Panc1 (cell line): Measurements from ENCODE around the gene GNAI3. TPM values are rescaled to one million over a fixed set of nuclear protein-coding genes. Genes with fewer than 3 reads are reported as not detected.

ENCODE experiments used
- ATAC-seq: fragments of 200-7000 bp; cut with Tn5 transposase; 2 replicates; pipeline ENCODE4 v1.9.1; 2020; ENCODE audit warnings: mild to moderate bottlenecking, moderate library complexity
- BruUV-seq: library from RNA; stranded (reverse); fragments of 400-500 nt; replicated peaks from 2 replicates; lab custom pipeline; 2021; lab: Mats Ljungman, UMichigan
- CTCF ChIA-PET: fragments of 300-600 bp; sonication (Branson Sonifier 250); formaldehyde crosslinking; loops from one replicate; lab custom pipeline; 2022; ENCODE audit warnings: antibody characterized with exemption; lab: Charles Lee
- POLR2A ChIA-PET: fragments of 300-600 bp; sonication (Branson Sonifier 250); formaldehyde crosslinking; loops from one replicate; lab custom pipeline; 2022; ENCODE audit warnings: antibody characterized with exemption; lab: Charles Lee
- DNase-seq: peaks from one replicate; pipeline ENCODE4 v3.0.0-alpha.2; 2010; ENCODE audit warnings: low read depth, low spot score
- H3K27ac ChIP-seq: 2 replicates; pipeline ENCODE4 v1.5.1; 2011; ENCODE audit warnings: mild to moderate bottlenecking, low read length, inconsistent platforms
- H3K27me3 ChIP-seq: fragments of 200-500 bp; sonication (Bioruptor generic); 2 replicates; pipeline ENCODE4 v1.6.0; 2014; ENCODE audit warnings: low read length, inconsistent platforms; ENCODE audit not compliant: control insufficient read depth, insufficient read depth
- H3K36me3 ChIP-seq: fragments of 200-500 bp; sonication (Bioruptor generic); 2 replicates; pipeline ENCODE4 v1.5.1; 2014; ENCODE audit warnings: inconsistent platforms, mild to moderate bottlenecking, low read length, moderate library complexity; ENCODE audit not compliant: control insufficient read depth, insufficient read depth
- H3K4me1 ChIP-seq: 2 replicates; pipeline ENCODE4 v1.5.1; 2011; ENCODE audit warnings: inconsistent platforms, mild to moderate bottlenecking, low read length, moderate library complexity; ENCODE audit not compliant: control insufficient read depth, insufficient read depth
- H3K4me3 ChIP-seq, 2 experiments: 2 replicates each; pipeline ENCODE4 v1.5.1; 2011 to 2012; ENCODE audit warnings: low read depth in 2 of 2, low read length in 2 of 2, mild to moderate bottlenecking in 2 of 2, inconsistent platforms in 1 of 2, moderate library complexity in 1 of 2
- H3K9me3 ChIP-seq: fragments of 200-500 bp; sonication (Bioruptor generic); 2 replicates; pipeline ENCODE4 v1.5.1; 2014; ENCODE audit warnings: low read depth, mild to moderate bottlenecking, inconsistent platforms, low read length, moderate library complexity; ENCODE audit not compliant: control insufficient read depth, insufficient read depth
- CTCF ChIP-seq: fragments of 450-650 bp; IDR thresholded peaks from 2 replicates; pipeline ENCODE4 v1.5.1; 2017; ENCODE audit warnings: mild to moderate bottlenecking
- POLR2AphosphoS5 ChIP-seq: IDR thresholded peaks from 2 replicates; pipeline ENCODE4 v1.6.1; 2012; ENCODE audit warnings: mild to moderate bottlenecking, low read depth, low read length, moderate library complexity
- REST ChIP-seq, 2 experiments: IDR thresholded peaks; 2 replicates each; pipeline ENCODE4 v1.6.1; 2011 to 2012; ENCODE audit warnings: low read depth in 2 of 2, control low read depth in 1 of 2, low read length in 1 of 2, mild to moderate bottlenecking in 1 of 2, moderate library complexity in 1 of 2; ENCODE audit not compliant: insufficient read depth in 1 of 2
- SIN3A ChIP-seq: IDR thresholded peaks from 2 replicates; pipeline ENCODE4 v1.6.1; 2012; ENCODE audit warnings: low read depth, mild to moderate bottlenecking, low read length, moderate library complexity, borderline replicate concordance; ENCODE audit not compliant: insufficient read depth
- TCF7L2 ChIP-seq: IDR thresholded peaks from 2 replicates; pipeline ENCODE4 v1.6.1; 2011; ENCODE audit warnings: mild to moderate bottlenecking, low read depth, low read length, inconsistent platforms
- in situ Hi-C: cut with HindIII; loops from 2 replicates; pipeline ENCODE4 v1.10.0; 2016; ENCODE audit warnings: low sequenced_read_pairs, low pct_unique_long_range_greater_than_20kb
- intact Hi-C: fragments of 100-400 bp; cut with micrococcal nuclease; formaldehyde crosslinking; loops from one replicate; pipeline ENCODE4 v1.10.0; 2022; ENCODE audit not compliant: unreplicated experiment
- total RNA-seq: library from RNA; stranded (reverse); gene quantifications from one replicate; pipeline ENCODE4 v1.2.1, GENCODE V29; 2021; ENCODE audit not compliant: unreplicated experiment

The GNAI3 gene
- total RNA-seq, 1 experiment from 2014 or later = 6.4 TPM

GRCh38 chr1:109578947-109579443, 30.6 kb downstream of the GNAI3 start:
- Histone ChIP-seq H3K27me3 (no peaks in the 10 kb centered on the region), H3K27ac (no peak overlapping the region), H3K4me1 (no peaks in the 10 kb centered on the region), H3K4me3 (no peak overlapping the region), H3K36me3 (peaks cover 2% of the 10 kb centered on the region; the same call in 1 of the 2 replicates), H3K9me3 (no peaks in the 10 kb centered on the region)
- no peak for ATAC-seq
- in situ Hi-C loops (no loop called here), intact Hi-C loops (no loop called here)
- no TSS peak for BruUV-seq
- CTCF ChIA-PET = no interaction called here
- no peak for TF ChIP-seq SIN3A
- TF ChIP-seq TCF7L2 = no peak
- no peak for TF ChIP-seq REST (IDR thresholded peaks at IDR 0.05; ENCODE audit: insufficient read depth in 1 of 2, low read depth in 2 of 2, low read length in 1 of 2)
- TF ChIP-seq CTCF = no peak
- no peak for TF ChIP-seq POLR2AphosphoS5
- no peak for DNase-seq
- POLR2A ChIA-PET = interaction anchor here (0.6 kb wide), 1 partner anchor 42 kb away, joined by 3 read pairs; no protein-coding TSS in a partner anchor

- DNase-seq (no peak), ATAC-seq (no peak)
- TF ChIP-seq TCF7L2 (no peak), CTCF (no peak), POLR2AphosphoS5 (no peak), REST (IDR thresholded peaks at IDR 0.05; ENCODE audit: insufficient read depth in 1 of 2, low read depth in 2 of 2, low read length in 1 of 2) (no peak)
- ChIA-PET CTCF (no interaction called here), POLR2A (interaction anchor here (0.6 kb wide), 1 partner anchor 42 kb away, joined by 3 read pairs; no protein-coding TSS in a partner anchor)
- H3K4me1 ChIP-seq = no peaks in the 10 kb centered on the region
- intact Hi-C loops (no loop called here), in situ Hi-C loops (no loop called here)
- H3K36me3 ChIP-seq = peaks cover 6% of the 10 kb centered on the region; the same call in 1 of the 2 replicates
- H3K9me3 ChIP-seq = no peaks in the 10 kb centered on the region
- H3K27me3 ChIP-seq = no peaks in the 10 kb centered on the region
- no peak overlapping the region for H3K27ac ChIP-seq
- no peak overlapping the region for H3K4me3 ChIP-seq
- BruUV-seq = no TSS peak
Measured at GRCh38 chr1:109579491-109579890, 31.1 kb downstream of the GNAI3 start.
